Fibroblast of skin of right biceps (primary cell): ENCODE measurements around the gene PHYHD1.

ENCODE experiments used
- DNase-seq: peaks from one replicate; pipeline ENCODE4 v3.0.0-alpha.2; 2013

PHYHD1 gene

DNA sequence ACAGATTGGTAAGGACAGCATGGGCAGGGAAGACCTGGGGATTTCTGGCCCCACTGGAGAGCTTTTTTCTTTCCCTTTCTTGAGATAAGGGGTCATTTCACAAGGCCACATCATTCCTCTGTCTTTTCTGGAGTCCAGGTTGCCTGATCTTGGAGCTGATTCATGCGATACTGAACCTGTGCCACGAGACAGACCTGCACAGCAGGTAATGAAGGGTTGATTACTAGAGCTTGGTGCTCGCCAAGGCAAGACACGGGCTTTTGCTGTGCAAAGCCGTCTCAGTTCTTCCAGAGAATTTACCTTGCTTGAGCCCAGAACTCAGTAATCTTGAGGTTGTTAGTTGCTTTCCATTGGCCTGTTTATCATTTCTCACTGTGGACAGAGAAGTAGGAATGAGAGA is 65.9 kb downstream of the PHYHD1 start:
- DNase-seq: no peak

- DNase-seq: peak; percentile 78
Measured at GRCh38 chr9:128987805-128988204, 67.0 kb downstream of the PHYHD1 start.
